ENCODE results near the gene MARK3. TPM values are rescaled to one million over a fixed set of nuclear protein-coding genes. Genes with fewer than 3 reads are reported as not detected.

MARK3 gene
- total and polyA plus RNA-seq, 2 of the 13 experiments (the other 11 are each of a cell fraction or from before 2014, with no cell fraction given), result 47.7 to 56.6 TPM

GRCh38 chr14:103517721-103518421 lies 132.7 kb downstream of the MARK3 start (continued):
- TF ChIP-seq, protein P1, sequence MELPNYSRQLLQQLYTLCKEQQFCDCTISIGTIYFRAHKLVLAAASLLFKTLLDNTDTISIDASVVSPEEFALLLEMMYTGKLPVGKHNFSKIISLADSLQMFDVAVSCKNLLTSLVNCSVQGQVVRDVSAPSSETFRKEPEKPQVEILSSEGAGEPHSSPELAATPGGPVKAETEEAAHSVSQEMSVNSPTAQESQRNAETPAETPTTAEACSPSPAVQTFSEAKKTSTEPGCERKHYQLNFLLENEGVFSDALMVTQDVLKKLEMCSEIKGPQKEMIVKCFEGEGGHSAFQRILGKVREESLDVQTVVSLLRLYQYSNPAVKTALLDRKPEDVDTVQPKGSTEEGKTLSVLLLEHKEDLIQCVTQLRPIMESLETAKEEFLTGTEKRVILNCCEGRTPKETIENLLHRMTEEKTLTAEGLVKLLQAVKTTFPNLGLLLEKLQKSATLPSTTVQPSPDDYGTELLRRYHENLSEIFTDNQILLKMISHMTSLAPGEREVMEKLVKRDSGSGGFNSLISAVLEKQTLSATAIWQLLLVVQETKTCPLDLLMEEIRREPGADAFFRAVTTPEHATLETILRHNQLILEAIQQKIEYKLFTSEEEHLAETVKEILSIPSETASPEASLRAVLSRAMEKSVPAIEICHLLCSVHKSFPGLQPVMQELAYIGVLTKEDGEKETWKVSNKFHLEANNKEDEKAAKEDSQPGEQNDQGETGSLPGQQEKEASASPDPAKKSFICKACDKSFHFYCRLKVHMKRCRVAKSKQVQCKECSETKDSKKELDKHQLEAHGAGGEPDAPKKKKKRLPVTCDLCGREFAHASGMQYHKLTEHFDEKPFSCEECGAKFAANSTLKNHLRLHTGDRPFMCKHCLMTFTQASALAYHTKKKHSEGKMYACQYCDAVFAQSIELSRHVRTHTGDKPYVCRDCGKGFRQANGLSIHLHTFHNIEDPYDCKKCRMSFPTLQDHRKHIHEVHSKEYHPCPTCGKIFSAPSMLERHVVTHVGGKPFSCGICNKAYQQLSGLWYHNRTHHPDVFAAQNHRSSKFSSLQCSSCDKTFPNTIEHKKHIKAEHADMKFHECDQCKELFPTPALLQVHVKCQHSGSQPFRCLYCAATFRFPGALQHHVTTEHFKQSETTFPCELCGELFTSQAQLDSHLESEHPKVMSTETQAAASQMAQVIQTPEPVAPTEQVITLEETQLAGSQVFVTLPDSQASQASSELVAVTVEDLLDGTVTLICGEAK (IDR thresholded peaks at IDR 0.05), result no peak
- TF ChIP-seq, protein P1 (CRISPR knock-in tag; IDR thresholded peaks at IDR 0.05), result no peak
- TF ChIP-seq POLR2A (IDR thresholded peaks at IDR 0.05; ENCODE audit: insufficient read depth in 1 of 2, low read depth in 2 of 2, low read length in 2 of 2) (no peak), SMAD1 (CRISPR knock-in tag; IDR thresholded peaks at IDR 0.05; ENCODE audit: borderline replicate concordance, low read depth) (peak; percentile 4; the same call in 1 of the 2 replicates), EEA1 (CRISPR knock-in tag; IDR thresholded peaks at IDR 0.05; ENCODE audit: borderline replicate concordance) (0 out of 2 replicates have a peak, but pooled peaks have one; percentile 44), MED8 (CRISPR knock-in tag; IDR thresholded peaks at IDR 0.05; ENCODE audit: insufficient replicate concordance) (no peak), ZNF768 (CRISPR knock-in tag; IDR thresholded peaks at IDR 0.05) (peak; percentile 19; the same call in 1 of the 2 replicates), TOPORS (CRISPR knock-in tag; IDR thresholded peaks at IDR 0.05) (no peak), ZNF747 (CRISPR knock-in tag; IDR thresholded peaks at IDR 0.05; ENCODE audit: borderline replicate concordance) (0 out of 2 replicates have a peak, but pooled peaks have one; percentile 4), ZFX (CRISPR knock-in tag; IDR thresholded peaks at IDR 0.05; ENCODE audit: low read depth) (peak; percentile 61; the same call in 1 of the 2 replicates)
- TF ChIP-seq, protein P2, sequence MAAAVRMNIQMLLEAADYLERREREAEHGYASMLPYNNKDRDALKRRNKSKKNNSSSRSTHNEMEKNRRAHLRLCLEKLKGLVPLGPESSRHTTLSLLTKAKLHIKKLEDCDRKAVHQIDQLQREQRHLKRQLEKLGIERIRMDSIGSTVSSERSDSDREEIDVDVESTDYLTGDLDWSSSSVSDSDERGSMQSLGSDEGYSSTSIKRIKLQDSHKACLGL (CRISPR knock-in tag; IDR thresholded peaks at IDR 0.05), result peak; percentile 28; the same call in 1 of the 2 replicates
- TF ChIP-seq, protein P3, sequence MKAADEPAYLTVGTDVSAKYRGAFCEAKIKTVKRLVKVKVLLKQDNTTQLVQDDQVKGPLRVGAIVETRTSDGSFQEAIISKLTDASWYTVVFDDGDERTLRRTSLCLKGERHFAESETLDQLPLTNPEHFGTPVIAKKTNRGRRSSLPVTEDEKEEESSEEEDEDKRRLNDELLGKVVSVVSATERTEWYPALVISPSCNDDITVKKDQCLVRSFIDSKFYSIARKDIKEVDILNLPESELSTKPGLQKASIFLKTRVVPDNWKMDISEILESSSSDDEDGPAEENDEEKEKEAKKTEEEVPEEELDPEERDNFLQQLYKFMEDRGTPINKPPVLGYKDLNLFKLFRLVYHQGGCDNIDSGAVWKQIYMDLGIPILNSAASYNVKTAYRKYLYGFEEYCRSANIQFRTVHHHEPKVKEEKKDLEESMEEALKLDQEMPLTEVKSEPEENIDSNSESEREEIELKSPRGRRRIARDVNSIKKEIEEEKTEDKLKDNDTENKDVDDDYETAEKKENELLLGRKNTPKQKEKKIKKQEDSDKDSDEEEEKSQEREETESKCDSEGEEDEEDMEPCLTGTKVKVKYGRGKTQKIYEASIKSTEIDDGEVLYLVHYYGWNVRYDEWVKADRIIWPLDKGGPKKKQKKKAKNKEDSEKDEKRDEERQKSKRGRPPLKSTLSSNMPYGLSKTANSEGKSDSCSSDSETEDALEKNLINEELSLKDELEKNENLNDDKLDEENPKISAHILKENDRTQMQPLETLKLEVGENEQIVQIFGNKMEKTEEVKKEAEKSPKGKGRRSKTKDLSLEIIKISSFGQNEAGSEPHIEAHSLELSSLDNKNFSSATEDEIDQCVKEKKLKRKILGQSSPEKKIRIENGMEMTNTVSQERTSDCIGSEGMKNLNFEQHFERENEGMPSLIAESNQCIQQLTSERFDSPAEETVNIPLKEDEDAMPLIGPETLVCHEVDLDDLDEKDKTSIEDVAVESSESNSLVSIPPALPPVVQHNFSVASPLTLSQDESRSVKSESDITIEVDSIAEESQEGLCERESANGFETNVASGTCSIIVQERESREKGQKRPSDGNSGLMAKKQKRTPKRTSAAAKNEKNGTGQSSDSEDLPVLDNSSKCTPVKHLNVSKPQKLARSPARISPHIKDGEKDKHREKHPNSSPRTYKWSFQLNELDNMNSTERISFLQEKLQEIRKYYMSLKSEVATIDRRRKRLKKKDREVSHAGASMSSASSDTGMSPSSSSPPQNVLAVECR (CRISPR knock-in tag; IDR thresholded peaks at IDR 0.05; ENCODE audit: borderline replicate concordance), result no peak; the same call in 1 of the 2 replicates
